HG02938 (cell line): ENCODE results near the gene MED26.
A peak's percentile ranks its signal among the peaks of the same experiment; 100 is the strongest.
"Not testable (repeated sequence)": the region's sequence is repeated elsewhere in the genome, so short reads cannot be mapped to it uniquely, and the experiment has no call there.

Source experiments
- ATAC-seq: cut with Tn5 transposase; IDR thresholded peaks from one replicate; pipeline ENCODE4 v1.9.1; 2021; ENCODE audit warnings: mild to moderate bottlenecking, moderate library complexity; ENCODE audit not compliant: unreplicated experiment

Gene MED26

GRCh38 chr19:16575861-16576689 is 51.9 kb downstream of the MED26 start:
- ATAC-seq = no peak

- ATAC-seq = no peak
Measured at GRCh38 chr19:16575282-16575681, 52.7 kb downstream of the MED26 start.

- ATAC-seq = no peak
Measured at GRCh38 chr19:16573925-16574324, 54.1 kb downstream of the MED26 start.

GRCh38 chr19:16573296-16573695 is 54.7 kb downstream of the MED26 start:
- ATAC-seq = no peak

GRCh38 chr19:16572332-16573211 is 55.4 kb downstream of the MED26 start, which contains the start of gene SLC35E1:
TSS of gene SLC35E1 (minus strand) at chr19:16572415. CDS start at chr19:16572364, 51 bp downstream.
- peak; percentile 81 for ATAC-seq

GRCh38 chr19:16571822-16572331 is 56.1 kb downstream of the MED26 start:
- peak; percentile 16 for ATAC-seq

- no peak for ATAC-seq
Measured at GRCh38 chr19:16571283-16571682, 56.7 kb downstream of the MED26 start.

- ATAC-seq = no peak
Measured at GRCh38 chr19:16569609-16570320, 58.2 kb downstream of the MED26 start.

- no peak for ATAC-seq
Measured at GRCh38 chr19:16566702-16567101, 61.3 kb downstream of the MED26 start.

- no peak for ATAC-seq
Measured at GRCh38 chr19:16566161-16566560, 61.8 kb downstream of the MED26 start.

- ATAC-seq = no peak
Measured at GRCh38 chr19:16564842-16565241, 63.2 kb downstream of the MED26 start.

GRCh38 chr19:16562608-16563025 is 65.4 kb downstream of the MED26 start:
- no peak for ATAC-seq

- ATAC-seq = no peak
Measured at GRCh38 chr19:16561382-16561781, 66.6 kb downstream of the MED26 start.

GRCh38 chr19:16559780-16560276 is 68.2 kb downstream of the MED26 start:
- no peak for ATAC-seq

- no peak for ATAC-seq
Measured at GRCh38 chr19:16554776-16555175, 73.2 kb downstream of the MED26 start.

- not testable (repeated sequence) for ATAC-seq
Measured at GRCh38 chr19:16551902-16552301, 76.1 kb downstream of the MED26 start.

GRCh38 chr19:16548956-16549355 is 79.0 kb downstream of the MED26 start:
- no peak for ATAC-seq

- ATAC-seq = no peak
Measured at GRCh38 chr19:16544473-16545231, 83.4 kb downstream of the MED26 start.

GRCh38 chr19:16543734-16544133 is 84.3 kb downstream of the MED26 start:
- not testable (repeated sequence) for ATAC-seq

- ATAC-seq = no peak
Measured at GRCh38 chr19:16542910-16543472, 85.0 kb downstream of the MED26 start.
